Loucy (cell line): Measurements from ENCODE around the gene STPG3.

ENCODE experiments used
- H2AFZ ChIP-seq: fragments of 200-600 bp; sonication (generic); 2 replicates; pipeline ENCODE4 v1.6.0; 2016; ENCODE audit warnings: antibody characterized with exemption, mild to moderate bottlenecking, low read length, moderate library complexity
- H3F3A ChIP-seq: fragments of 200-600 bp; 2 replicates; pipeline ENCODE4 v1.6.0; 2016; ENCODE audit warnings: antibody characterized with exemption, low read depth, mild to moderate bottlenecking
- H3K27me3 ChIP-seq: fragments of 200-600 bp; sonication (generic); 2 replicates; pipeline ENCODE4 v1.6.1; 2014; ENCODE audit warnings: low read length, mild to moderate bottlenecking; ENCODE audit not compliant: insufficient read depth, poor library complexity, severe bottlenecking
- H3K36me3 ChIP-seq: fragments of 200-600 bp; sonication (generic); 2 replicates; pipeline ENCODE4 v1.6.1; 2016; ENCODE audit warnings: low read length; ENCODE audit not compliant: insufficient read depth
- H3K4me1 ChIP-seq: fragments of 200-600 bp; sonication (generic); 2 replicates; pipeline ENCODE4 v1.5.1; 2014; ENCODE audit warnings: low read length, mild to moderate bottlenecking; ENCODE audit not compliant: insufficient read depth, poor library complexity, severe bottlenecking
- H3K4me2 ChIP-seq: fragments of 200-600 bp; sonication (generic); 2 replicates; pipeline ENCODE4 v1.6.0; 2014; ENCODE audit warnings: antibody characterized with exemption, low read length, low read depth, mild to moderate bottlenecking; ENCODE audit not compliant: poor library complexity, severe bottlenecking
- H3K4me3 ChIP-seq: fragments of 200-600 bp; sonication (generic); 2 replicates; pipeline ENCODE4 v1.5.1; 2014; ENCODE audit warnings: low read length, mild to moderate bottlenecking, mixed read lengths; ENCODE audit not compliant: poor library complexity, severe bottlenecking
- H3K79me2 ChIP-seq: fragments of 200-600 bp; sonication (generic); 2 replicates; pipeline ENCODE4 v1.6.1; 2014; ENCODE audit warnings: low read length; ENCODE audit not compliant: insufficient read depth
- H3K9ac ChIP-seq: fragments of 200-600 bp; sonication (generic); 2 replicates; pipeline ENCODE4 v1.6.0; 2014; ENCODE audit warnings: mild to moderate bottlenecking, low read depth, low read length, moderate library complexity; ENCODE audit not compliant: poor library complexity, severe bottlenecking
- H3K9me2 ChIP-seq: fragments of 200-600 bp; sonication (generic); replicated peaks from 2 replicates; pipeline ENCODE4 v1.6.1; 2016; ENCODE audit warnings: low read depth, low read length, mixed read lengths
- H3K9me3 ChIP-seq: fragments of 200-600 bp; sonication (generic); 2 replicates; pipeline ENCODE4 v1.6.1; 2014; ENCODE audit warnings: mild to moderate bottlenecking, antibody characterized with exemption, low read length, low read depth; ENCODE audit not compliant: insufficient read depth
- H4K20me1 ChIP-seq: fragments of 200-600 bp; sonication (generic); 2 replicates; pipeline ENCODE4 v1.6.0; 2014; ENCODE audit warnings: antibody characterized with exemption, low read length, mild to moderate bottlenecking; ENCODE audit not compliant: insufficient read depth, poor library complexity, severe bottlenecking
- CTCF ChIP-seq: fragments of 200-600 bp; sonication (generic); conservative IDR thresholded peaks from 2 replicates; pipeline ENCODE4 v1.5.1; 2014; ENCODE audit warnings: mild to moderate bottlenecking, antibody characterized with exemption, low read length
- EZH2phosphoT487 ChIP-seq: fragments of 200-600 bp; IDR thresholded peaks from 2 replicates; pipeline ENCODE4 v1.6.1; 2018; ENCODE audit warnings: antibody characterized with exemption, mild to moderate bottlenecking, moderate library complexity, borderline replicate concordance

The STPG3 gene

GRCh38 chr9:137222190-137223077 lies 28.7 kb upstream of the STPG3 start, which contains the start of gene RNF208:
TSS of gene RNF208 (minus strand) at chr9:137222240. CDS start at chr9:137221212, 1,028 bp downstream.
- peak within 1 kb of the TSS; percentile 51; the same call in 1 of the 2 replicates for H2AFZ ChIP-seq
- peak within 1 kb of the TSS; percentile 77 for H3K4me2 ChIP-seq
- no peaks in the 10 kb centered on the region for H3K27me3 ChIP-seq
- no peak for TF ChIP-seq CTCF
- TF ChIP-seq EZH2phosphoT487: no peak
- no peaks in the 10 kb centered on the region for H3K79me2 ChIP-seq
- peak within 1 kb of the TSS; percentile 97 for H3K9ac ChIP-seq
- H3K4me3 ChIP-seq: peak within 1 kb of the TSS; percentile 90
- H3K9me3 ChIP-seq: no peaks in the 10 kb centered on the region
- H3K36me3 ChIP-seq: no peaks in the 10 kb centered on the region
- H3K9me2 ChIP-seq: no peaks in the 10 kb centered on the region
- H4K20me1 ChIP-seq: no peaks in the 10 kb centered on the region
- H3K4me1 ChIP-seq: peaks cover 21% of the 10 kb centered on the region
- H3F3A ChIP-seq: no peaks in the 10 kb centered on the region

GRCh38 chr9:137223078-137223970 lies 27.8 kb upstream of the STPG3 start:
- Histone ChIP-seq H3F3A (no peaks in the 10 kb centered on the region), H4K20me1 (no peaks in the 10 kb centered on the region), H3K9me3 (no peaks in the 10 kb centered on the region), H3K36me3 (no peaks in the 10 kb centered on the region), H3K4me2 (peak overlapping the region; percentile 98), H3K79me2 (no peaks in the 10 kb centered on the region), H3K4me3 (peak overlapping the region; percentile 90), H3K9ac (peak overlapping the region; percentile 97), H3K27me3 (no peaks in the 10 kb centered on the region), H3K4me1 (peaks cover 21% of the 10 kb centered on the region), H2AFZ (peak overlapping the region; percentile 89), H3K9me2 (no peaks in the 10 kb centered on the region)
- TF ChIP-seq CTCF (no peak), EZH2phosphoT487 (no peak)

- TF ChIP-seq EZH2phosphoT487 (no peak), CTCF (no peak)
- no peaks in the 10 kb centered on the region for H3F3A ChIP-seq
- H3K4me1 ChIP-seq: peaks cover 21% of the 10 kb centered on the region
- peak within 1 kb of the TSS; percentile 97 for H3K9ac ChIP-seq
- H2AFZ ChIP-seq: no peak within 1 kb of the TSS
- no peaks in the 10 kb centered on the region for H4K20me1 ChIP-seq
- H3K9me2 ChIP-seq: no peaks in the 10 kb centered on the region
- no peaks in the 10 kb centered on the region for H3K9me3 ChIP-seq
- H3K79me2 ChIP-seq: no peaks in the 10 kb centered on the region
- no peaks in the 10 kb centered on the region for H3K27me3 ChIP-seq
- H3K36me3 ChIP-seq: no peaks in the 10 kb centered on the region
- peak within 1 kb of the TSS; percentile 90 for H3K4me3 ChIP-seq
- peak within 1 kb of the TSS; percentile 98 for H3K4me2 ChIP-seq
These were observed 26.0 kb upstream of the STPG3 start, which contains the start of gene CYSRT1 for GRCh38 chr9:137224830-137225694. TSS of gene CYSRT1 (plus strand) at chr9:137225174. CDS start at chr9:137225622, 448 bp downstream.
